RPMI8226 (cell line): Measurements from ENCODE around the gene PIGL.
"Not testable (repeated sequence)": the region's sequence is repeated elsewhere in the genome, so short reads cannot be mapped to it uniquely, and the experiment has no call there.

ENCODE experiments used
- DNase-seq: peaks from one replicate; pipeline ENCODE4 v3.0.0-alpha.2; 2015

Gene PIGL

GRCh38 chr17:16217002-16217635 is at the start of gene PIGL:
Gene PIGL (plus strand): TSS chr17:16217210. CDS start chr17:16217227, 17 bp downstream.
- peak; percentile 87 for DNase-seq

- no peak for DNase-seq
These were observed 45.4 kb upstream of the PIGL start for GRCh38 chr17:16171613-16172012.

- no peak for DNase-seq
These were observed 38.2 kb upstream of the PIGL start for GRCh38 chr17:16178836-16179235.

- no peak for DNase-seq
These were observed 35.4 kb upstream of the PIGL start for GRCh38 chr17:16181581-16181980.

GRCh38 chr17:16187642-16188041 is 29.4 kb upstream of the PIGL start:
- DNase-seq, result no peak

- DNase-seq, result no peak
These were observed 27.1 kb upstream of the PIGL start for GRCh38 chr17:16189791-16190348.

- no peak for DNase-seq
These were observed 26.2 kb upstream of the PIGL start for GRCh38 chr17:16190703-16191360.

GRCh38 chr17:16191604-16192003 is 25.4 kb upstream of the PIGL start:
- DNase-seq, result no peak

- not testable (repeated sequence) for DNase-seq
These were observed 22.6 kb upstream of the PIGL start for GRCh38 chr17:16194307-16194835.

- no peak for DNase-seq
These were observed 19.7 kb upstream of the PIGL start for GRCh38 chr17:16197276-16197675.

- DNase-seq, result no peak
These were observed 17.9 kb upstream of the PIGL start for GRCh38 chr17:16199093-16199492.

GRCh38 chr17:16201693-16202131 is 15.3 kb upstream of the PIGL start:
- DNase-seq, result not testable (repeated sequence)

- DNase-seq, result not testable (repeated sequence)
These were observed 14.2 kb upstream of the PIGL start for GRCh38 chr17:16202554-16203500.

- DNase-seq, result not testable (repeated sequence)
These were observed 12.2 kb upstream of the PIGL start for GRCh38 chr17:16204763-16205162.

GRCh38 chr17:16211590-16211989 is 5.4 kb upstream of the PIGL start:
- no peak for DNase-seq

GRCh38 chr17:16212793-16213192 is 4.2 kb upstream of the PIGL start:
- no peak for DNase-seq

GRCh38 chr17:16214190-16215001 is 2.6 kb upstream of the PIGL start:
- DNase-seq, result peak; percentile 34

GRCh38 chr17:16215002-16215272 is 2.1 kb upstream of the PIGL start:
- no peak for DNase-seq

GRCh38 chr17:16215273-16215964 is 1.6 kb upstream of the PIGL start, which contains the start of gene NCOR1:
Gene NCOR1 (minus strand): TSS chr17:16215534. CDS start chr17:16194569, 20,965 bp downstream.
- peak; percentile 92 for DNase-seq

- no peak for DNase-seq
These were observed 1.1 kb upstream of the PIGL start for GRCh38 chr17:16215965-16216316.

GRCh38 chr17:16216341-16217001 is 539 bp upstream of the PIGL start:
- not testable (repeated sequence) for DNase-seq
